Liver (tissue), 3 donors: ENCODE measurements around the gene RAB31.

ENCODE experiments used
- ATF3 ChIP-seq: IDR thresholded peaks from 2 replicates; pipeline ENCODE4 v1.6.1; 2016; ENCODE audit warnings: antibody characterized with exemption
- EGR1 ChIP-seq, 2 donors: IDR thresholded peaks; 2 replicates each; pipeline ENCODE4 v1.6.1; 2016 to 2018; ENCODE audit warnings: antibody characterized with exemption in 2 of 2, low read depth in 2 of 2
- GABPA ChIP-seq, 2 donors: IDR thresholded peaks in 1 of 2; conservative IDR thresholded peaks in 1 of 2; 2 replicates each; pipeline ENCODE4 v1.6.1; 2016; ENCODE audit warnings: antibody characterized with exemption in 2 of 2, mild to moderate bottlenecking in 1 of 2, moderate library complexity in 1 of 2
- HNF4G ChIP-seq: IDR thresholded peaks from 2 replicates; pipeline ENCODE4 v1.6.1; 2016; ENCODE audit warnings: antibody characterized with exemption
- JUND ChIP-seq, 2 donors: IDR thresholded peaks; 2 replicates each; pipeline ENCODE4 v1.6.1; 2016; ENCODE audit warnings: antibody characterized with exemption in 2 of 2
- RAD21 ChIP-seq, 2 donors: IDR thresholded peaks; 2 replicates each; pipeline ENCODE4 v1.6.1; 2016; ENCODE audit warnings: antibody characterized with exemption in 2 of 2, mild to moderate bottlenecking in 2 of 2
- REST ChIP-seq: IDR thresholded peaks from 2 replicates; pipeline ENCODE4 v1.6.1; 2016; ENCODE audit warnings: antibody characterized with exemption, mild to moderate bottlenecking
- RXRA ChIP-seq, 2 donors: IDR thresholded peaks; 2 replicates each; pipeline ENCODE4 v1.6.1; 2017 to 2018; ENCODE audit warnings: antibody characterized with exemption in 2 of 2, mild to moderate bottlenecking in 1 of 2
- SP1 ChIP-seq: IDR thresholded peaks from 2 replicates; pipeline ENCODE4 v1.6.1; 2018; ENCODE audit warnings: antibody characterized with exemption, mild to moderate bottlenecking
- TAF1 ChIP-seq: conservative IDR thresholded peaks from 2 replicates; pipeline ENCODE4 v1.6.1; 2016; ENCODE audit warnings: antibody characterized with exemption, mild to moderate bottlenecking
- YY1 ChIP-seq: IDR thresholded peaks from 2 replicates; pipeline ENCODE4 v1.6.1; 2016; ENCODE audit warnings: antibody characterized with exemption, mild to moderate bottlenecking
- ZBTB33 ChIP-seq: IDR thresholded peaks from 2 replicates; pipeline ENCODE4 v1.6.1; 2016; ENCODE audit warnings: antibody characterized with exemption
- TF ChIP-seq, protein P1 (sequence below): fragments of 150-350 bp; IDR thresholded peaks from 2 replicates; pipeline ENCODE4 v1.5.1; 2017; ENCODE audit warnings: improper control_type of control experiment, low read depth, low read length; ENCODE audit not compliant: missing input control
- TF ChIP-seq, protein P2 (sequence below): IDR thresholded peaks from 2 replicates; pipeline ENCODE4 v1.6.1; 2016; ENCODE audit warnings: antibody characterized with exemption
- donor health status: healthy.
- donor health status: healthy.

GRCh38 chr18:9738266-9738969 lies 30.3 kb downstream of the RAB31 start:
- TF ChIP-seq TAF1 (no peak), RXRA (IDR thresholded peaks at IDR 0.05) (no peak), RAD21 (IDR thresholded peaks at IDR 0.05) (no peak), ZBTB33 (no peak), EGR1 (IDR thresholded peaks at IDR 0.05; ENCODE audit: low read depth in 2 of 2) (no peak), GABPA (IDR thresholded peaks at IDR 0.05 in 1 of 2, conservative IDR thresholded peaks at IDR 0.05 in 1 of 2) (no peak), YY1 (no peak), HNF4G (no peak), SP1 (no peak), REST (no peak), ATF3 (no peak), JUND (IDR thresholded peaks at IDR 0.05) (no peak)
- TF ChIP-seq, protein P1, sequence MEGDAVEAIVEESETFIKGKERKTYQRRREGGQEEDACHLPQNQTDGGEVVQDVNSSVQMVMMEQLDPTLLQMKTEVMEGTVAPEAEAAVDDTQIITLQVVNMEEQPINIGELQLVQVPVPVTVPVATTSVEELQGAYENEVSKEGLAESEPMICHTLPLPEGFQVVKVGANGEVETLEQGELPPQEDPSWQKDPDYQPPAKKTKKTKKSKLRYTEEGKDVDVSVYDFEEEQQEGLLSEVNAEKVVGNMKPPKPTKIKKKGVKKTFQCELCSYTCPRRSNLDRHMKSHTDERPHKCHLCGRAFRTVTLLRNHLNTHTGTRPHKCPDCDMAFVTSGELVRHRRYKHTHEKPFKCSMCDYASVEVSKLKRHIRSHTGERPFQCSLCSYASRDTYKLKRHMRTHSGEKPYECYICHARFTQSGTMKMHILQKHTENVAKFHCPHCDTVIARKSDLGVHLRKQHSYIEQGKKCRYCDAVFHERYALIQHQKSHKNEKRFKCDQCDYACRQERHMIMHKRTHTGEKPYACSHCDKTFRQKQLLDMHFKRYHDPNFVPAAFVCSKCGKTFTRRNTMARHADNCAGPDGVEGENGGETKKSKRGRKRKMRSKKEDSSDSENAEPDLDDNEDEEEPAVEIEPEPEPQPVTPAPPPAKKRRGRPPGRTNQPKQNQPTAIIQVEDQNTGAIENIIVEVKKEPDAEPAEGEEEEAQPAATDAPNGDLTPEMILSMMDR = no peak
- TF ChIP-seq, protein P2, sequence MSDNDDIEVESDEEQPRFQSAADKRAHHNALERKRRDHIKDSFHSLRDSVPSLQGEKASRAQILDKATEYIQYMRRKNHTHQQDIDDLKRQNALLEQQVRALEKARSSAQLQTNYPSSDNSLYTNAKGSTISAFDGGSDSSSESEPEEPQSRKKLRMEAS = no peak
